HepG2 (cell line): ENCODE results near the gene SLC35D3. TPM values are rescaled to one million over a fixed set of nuclear protein-coding genes. Genes with fewer than 3 reads are reported as not detected.

Source experiments
- ASH2L ChIP-seq: fragments of 300-600, 200-600 bp; sonication (generic); IDR thresholded peaks from 2 replicates; pipeline ENCODE4 v1.7.0; 2017; ENCODE audit warnings: low read depth, mild to moderate bottlenecking, moderate library complexity, mixed read lengths, low read length; ENCODE audit not compliant: insufficient read length
- KIAA2018 ChIP-seq: sonication (generic); formaldehyde crosslinking; IDR thresholded peaks from 2 replicates; pipeline ENCODE4 v1.5.0; 2020; ENCODE audit warnings: mild to moderate bottlenecking, missing genetic modification reagents, borderline replicate concordance
- MATR3 ChIP-seq: sonication (generic); formaldehyde crosslinking; IDR thresholded peaks from 2 replicates; pipeline ENCODE4 v1.4.0; 2020; ENCODE audit warnings: missing genetic modification reagents
- NONO ChIP-seq, 2 experiments: fragments of 450-650 bp in 1 of 2; sonication (generic) in 1 of 2; formaldehyde crosslinking in 1 of 2; IDR thresholded peaks in 1 of 2; conservative IDR thresholded peaks in 1 of 2; 2 replicates each; pipeline versions ENCODE4 v1.6.1 to v1.8.0; 2017 to 2022; ENCODE audit warnings: mild to moderate bottlenecking in 1 of 2, missing genetic modification reagents in 1 of 2, moderate library complexity in 1 of 2
- ZNF589 ChIP-seq: sonication (generic); formaldehyde crosslinking; conservative IDR thresholded peaks from 2 replicates; pipeline ENCODE4 v1.8.0; 2022; ENCODE audit warnings: mild to moderate bottlenecking, moderate library complexity, missing genetic modification reagents
- polyA plus RNA-seq, 8 experiments: library from polyadenylated mRNA; depleted of rRNA in 3 of 8; stranded (reverse) in 7 of 8; unstranded in 1 of 8; fragments of >200 nt; fragmentation: Illumina TruSeq in 4 of 8; extraction: Trizol in 4 of 8; gene quantifications; 2 replicates each; pipeline versions ENCODE4 v1.2.1 to v1.2.3, GENCODE V29; 2011 to 2016; ENCODE audit warnings: low read depth in 4 of 8, missing spikeins in 1 of 8, mixed read lengths in 1 of 8; ENCODE audit not compliant: insufficient read depth in 1 of 8
- total RNA-seq, 5 experiments: library from RNA; depleted of rRNA; stranded (reverse); fragments of >200 nt; fragmentation: Illumina TruSeq; extraction: Trizol; gene quantifications; 2 replicates each; pipeline ENCODE4 v1.2.3, GENCODE V29; 2016; ENCODE audit warnings: low read depth in 1 of 5

The SLC35D3 gene
- total and polyA plus RNA-seq, 2 of the 13 experiments (the other 11 are each of a cell fraction or from before 2014, with no cell fraction given), result not detected

GRCh38 chr6:136920671-136921380 is 1.3 kb upstream of the SLC35D3 start (continued):
- TF ChIP-seq KIAA2018, result no peak
- TF ChIP-seq ASH2L, result no peak
- no peak for TF ChIP-seq ZNF589 (CRISPR knock-in tag)
- no peak for TF ChIP-seq NONO (IDR thresholded peaks at IDR 0.05)
- TF ChIP-seq NONO (CRISPR knock-in tag; conservative IDR thresholded peaks at IDR 0.05), result no peak
- no peak for TF ChIP-seq MATR3 (CRISPR knock-in tag)
